Astrocyte of the cerebellum (primary cell): ENCODE results near the gene SMARCA2.

Source experiments
- DNase-seq: peaks from one replicate; pipeline ENCODE4 v3.0.0-alpha.2; 2011; ENCODE audit warnings: low read depth
- H3K4me3 ChIP-seq: 2 replicates; pipeline ENCODE4 v1.5.1; 2011; ENCODE audit warnings: mild to moderate bottlenecking, low read depth, low read length, moderate library complexity
- in situ Hi-C: cut with HindIII; loops from 2 replicates; pipeline ENCODE4 v1.10.0; 2017; ENCODE audit warnings: low sequenced_read_pairs
- TF ChIP-seq, protein P1 (sequence below): IDR thresholded peaks from 2 replicates; pipeline ENCODE4 v1.5.1; 2012; ENCODE audit warnings: low read length, low read depth, moderate library complexity, mild to moderate bottlenecking; ENCODE audit errors: missing control alignments

Gene SMARCA2

GRCh38 chr9:2036844-2037243 is 21.7 kb downstream of the SMARCA2 start:
- no peak overlapping the region for H3K4me3 ChIP-seq
- no peak for DNase-seq
- TF ChIP-seq, protein P1, sequence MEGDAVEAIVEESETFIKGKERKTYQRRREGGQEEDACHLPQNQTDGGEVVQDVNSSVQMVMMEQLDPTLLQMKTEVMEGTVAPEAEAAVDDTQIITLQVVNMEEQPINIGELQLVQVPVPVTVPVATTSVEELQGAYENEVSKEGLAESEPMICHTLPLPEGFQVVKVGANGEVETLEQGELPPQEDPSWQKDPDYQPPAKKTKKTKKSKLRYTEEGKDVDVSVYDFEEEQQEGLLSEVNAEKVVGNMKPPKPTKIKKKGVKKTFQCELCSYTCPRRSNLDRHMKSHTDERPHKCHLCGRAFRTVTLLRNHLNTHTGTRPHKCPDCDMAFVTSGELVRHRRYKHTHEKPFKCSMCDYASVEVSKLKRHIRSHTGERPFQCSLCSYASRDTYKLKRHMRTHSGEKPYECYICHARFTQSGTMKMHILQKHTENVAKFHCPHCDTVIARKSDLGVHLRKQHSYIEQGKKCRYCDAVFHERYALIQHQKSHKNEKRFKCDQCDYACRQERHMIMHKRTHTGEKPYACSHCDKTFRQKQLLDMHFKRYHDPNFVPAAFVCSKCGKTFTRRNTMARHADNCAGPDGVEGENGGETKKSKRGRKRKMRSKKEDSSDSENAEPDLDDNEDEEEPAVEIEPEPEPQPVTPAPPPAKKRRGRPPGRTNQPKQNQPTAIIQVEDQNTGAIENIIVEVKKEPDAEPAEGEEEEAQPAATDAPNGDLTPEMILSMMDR: no peak
- in situ Hi-C loops: no loop called here

DNA sequence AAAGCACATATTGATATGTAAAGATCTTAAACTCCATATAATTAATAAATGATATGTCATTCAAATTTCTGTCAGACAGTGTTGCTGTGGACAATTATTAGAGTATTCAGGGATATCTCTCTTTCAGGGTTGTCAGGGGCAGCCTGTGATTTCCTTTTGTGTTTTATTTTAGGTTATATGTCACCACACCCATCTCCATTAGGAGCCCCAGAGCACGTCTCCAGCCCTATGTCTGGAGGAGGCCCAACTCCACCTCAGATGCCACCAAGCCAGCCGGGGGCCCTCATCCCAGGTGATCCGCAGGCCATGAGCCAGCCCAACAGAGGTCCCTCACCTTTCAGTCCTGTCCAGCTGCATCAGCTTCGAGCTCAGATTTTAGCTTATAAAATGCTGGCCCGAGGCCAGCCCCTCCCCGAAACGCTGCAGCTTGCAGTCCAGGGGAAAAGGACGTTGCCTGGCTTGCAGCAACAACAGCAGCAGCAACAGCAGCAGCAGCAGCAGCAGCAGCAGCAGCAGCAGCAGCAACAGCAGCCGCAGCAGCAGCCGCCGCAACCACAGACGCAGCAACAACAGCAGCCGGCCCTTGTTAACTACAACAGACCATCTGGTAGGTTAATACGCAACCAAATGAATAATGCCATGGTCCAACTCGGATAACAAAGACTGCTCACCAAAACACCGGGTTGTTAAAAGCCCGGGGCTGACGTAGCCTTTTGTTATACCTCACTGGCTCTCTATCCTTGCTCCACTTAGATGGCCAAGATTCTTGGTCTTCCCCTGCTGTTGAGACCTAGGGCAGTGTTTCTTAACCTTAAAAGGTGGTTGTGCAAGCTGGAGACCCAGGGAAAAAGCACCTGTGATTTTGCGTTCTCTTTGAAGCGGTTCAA is 24.4 kb downstream of the SMARCA2 start:
- in situ Hi-C loops: no loop called here
- no peak for DNase-seq
- no peak overlapping the region for H3K4me3 ChIP-seq
- TF ChIP-seq, protein P1: no peak

- TF ChIP-seq, protein P1: no peak
- no peak overlapping the region for H3K4me3 ChIP-seq
- in situ Hi-C loops: no loop called here
- no peak for DNase-seq
Observed at GRCh38 chr9:2040828-2041227, 25.7 kb downstream of the SMARCA2 start.

GRCh38 chr9:2041736-2042135 is 26.6 kb downstream of the SMARCA2 start:
- in situ Hi-C loops: no loop called here
- H3K4me3 ChIP-seq: no peak overlapping the region
- TF ChIP-seq, protein P1: no peak
- no peak for DNase-seq

DNA sequence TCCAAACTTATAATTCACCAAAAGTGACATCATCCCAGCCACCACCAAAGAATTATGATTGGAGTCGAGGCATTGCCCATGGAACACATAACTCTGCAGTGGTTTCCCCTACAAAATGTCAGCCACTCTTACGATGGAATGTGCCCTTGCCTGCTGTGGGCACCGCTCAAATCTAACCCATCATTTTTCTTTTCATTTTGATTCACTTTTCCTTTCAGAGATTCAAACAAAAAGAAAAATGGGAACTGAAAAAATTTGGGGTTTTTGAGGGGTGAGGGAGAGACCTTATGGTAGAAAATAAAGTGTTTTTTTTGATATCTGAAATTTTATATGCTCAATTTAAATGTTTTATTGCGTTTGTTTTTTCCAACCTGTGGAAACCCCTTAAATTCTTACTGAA is 28.1 kb downstream of the SMARCA2 start:
- DNase-seq: no peak
- no peak overlapping the region for H3K4me3 ChIP-seq
- TF ChIP-seq, protein P1: no peak
- in situ Hi-C loops: no loop called here

GRCh38 chr9:2043881-2044462 is 28.8 kb downstream of the SMARCA2 start:
- H3K4me3 ChIP-seq: no peak overlapping the region
- in situ Hi-C loops: no loop called here

More at GRCh38 chr9:2043881-2044462, 28.8 kb downstream of the SMARCA2 start:
- no peak for DNase-seq
- TF ChIP-seq, protein P1: no peak
